ENCODE measurements around the gene RUNX1. TPM values are rescaled to one million over a fixed set of nuclear protein-coding genes. Genes with fewer than 3 reads are reported as not detected.

RUNX1 gene
- total RNA-seq, 1 donor from 2014 or later: 0.51 TPM

DNA sequence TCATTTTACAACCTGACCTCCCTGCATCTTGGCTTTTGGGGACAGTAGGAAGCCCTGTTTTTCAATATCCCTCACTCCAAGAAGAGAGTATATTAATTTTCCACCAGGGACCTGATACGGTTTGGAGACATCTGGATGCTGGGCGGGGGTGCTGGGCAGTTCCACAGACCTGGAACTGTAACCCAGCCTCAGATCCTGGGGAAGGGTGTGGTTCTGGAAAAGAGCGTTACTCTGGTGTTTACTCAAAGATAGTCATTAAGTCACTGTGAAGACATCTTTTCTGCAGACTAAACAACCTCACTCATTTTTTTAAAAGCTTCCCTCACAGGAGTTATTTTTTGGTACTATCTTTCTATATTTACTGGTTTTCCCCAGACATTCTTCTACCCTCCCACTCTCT lies 190.5 kb downstream of the RUNX1 start:
- DNase-seq (ENCODE audit: low read depth in 2 of 2): no peak

DNA sequence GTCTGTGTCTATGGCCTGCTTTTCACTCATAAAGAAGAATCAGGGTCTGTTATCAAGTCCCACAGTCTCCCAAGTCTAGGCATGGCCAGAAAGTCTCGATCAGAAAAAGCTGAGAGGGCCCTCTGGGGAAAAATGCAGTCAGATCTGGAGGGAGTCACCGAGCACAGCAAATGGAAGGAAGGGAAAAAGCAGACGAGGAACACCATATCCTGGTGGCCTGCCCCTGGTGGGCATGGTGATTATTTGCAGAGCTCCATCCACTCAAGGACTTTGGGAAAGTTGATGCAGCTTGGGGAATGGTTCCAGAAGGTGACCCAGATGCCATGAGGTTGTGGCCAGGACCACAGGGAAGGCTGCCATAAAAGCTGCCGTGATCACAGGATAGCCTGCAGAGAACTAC lies 191.2 kb downstream of the RUNX1 start:
- no peak for DNase-seq (ENCODE audit: low read depth in 2 of 2)

DNA sequence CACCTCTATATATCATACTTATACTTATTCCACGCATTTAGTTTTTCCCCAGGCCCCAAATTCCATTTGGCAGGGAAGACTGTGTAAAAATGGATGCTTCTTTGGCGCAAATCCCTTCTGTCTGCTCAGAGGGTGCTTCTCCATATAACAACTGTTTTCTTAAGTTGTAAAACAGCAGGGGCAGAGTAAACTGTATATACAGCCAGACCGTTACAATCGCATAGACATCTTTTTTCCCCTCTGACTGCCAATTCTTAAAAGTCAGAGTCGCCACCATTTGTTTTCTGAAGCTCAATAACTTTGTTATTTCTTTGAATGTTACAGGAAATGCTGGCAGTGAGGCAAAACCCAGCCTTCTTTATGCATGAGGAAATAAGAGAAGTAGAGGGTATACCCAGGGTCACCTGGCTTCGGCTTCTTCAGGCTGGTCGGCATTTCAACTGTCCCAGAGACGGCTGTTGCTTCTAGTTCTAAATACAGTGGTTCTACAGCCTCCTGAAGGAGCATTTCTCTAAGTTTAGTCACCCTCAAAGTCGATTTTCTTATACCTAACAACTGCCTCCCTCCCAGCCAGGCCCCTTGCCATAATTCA lies 191.9 kb downstream of the RUNX1 start:
- peak in 1 of 2 donors; percentile 23 for DNase-seq (ENCODE audit: low read depth in 2 of 2)

DNA sequence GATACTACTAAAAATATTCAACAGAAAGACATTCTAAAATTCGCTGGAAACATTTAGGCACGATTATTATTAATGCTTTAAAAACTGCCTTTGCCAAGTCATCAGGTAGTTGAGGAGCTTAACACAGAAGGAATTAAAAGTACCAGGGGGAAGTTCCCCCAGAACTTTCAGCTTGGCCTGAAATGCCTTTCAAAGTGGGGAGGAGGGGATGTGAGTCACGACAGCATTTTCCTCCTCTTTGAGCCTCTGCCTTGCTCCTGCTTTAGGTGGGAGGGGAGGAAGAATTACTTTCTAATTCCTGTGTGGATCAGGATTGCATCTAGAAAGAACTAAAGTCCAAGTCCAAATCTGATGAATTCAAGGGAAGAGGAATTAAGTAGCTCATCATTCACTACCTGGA lies 196.7 kb downstream of the RUNX1 start:
- peak in 1 of 2 donors; percentile 49 for DNase-seq (ENCODE audit: low read depth in 2 of 2)

DNA sequence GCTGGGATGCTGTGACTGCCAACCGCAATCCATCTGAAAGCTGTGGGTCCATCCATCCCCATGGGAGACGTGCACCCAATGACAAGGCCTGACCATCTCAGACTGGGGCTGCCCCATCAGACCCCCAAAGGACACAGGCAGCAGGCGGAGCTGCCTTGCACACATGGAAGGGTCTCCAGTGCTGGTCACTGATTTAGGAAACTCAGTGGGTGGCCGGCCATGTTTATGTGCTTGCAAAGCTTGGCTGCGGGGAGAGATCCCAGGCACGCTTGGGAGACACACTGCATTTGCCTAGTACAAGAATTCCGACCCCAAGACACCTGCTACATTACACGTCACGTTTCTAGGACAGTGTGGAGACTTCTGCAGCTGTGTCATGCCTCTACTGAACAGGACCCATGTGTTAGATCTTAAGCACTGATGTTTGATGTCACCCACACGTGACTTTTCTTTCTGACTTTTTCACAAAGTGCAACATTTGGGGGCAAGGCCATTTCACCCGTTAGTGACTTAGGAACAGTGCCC lies 198.9 kb downstream of the RUNX1 start:
- no peak for DNase-seq (ENCODE audit: low read depth in 2 of 2)

DNA sequence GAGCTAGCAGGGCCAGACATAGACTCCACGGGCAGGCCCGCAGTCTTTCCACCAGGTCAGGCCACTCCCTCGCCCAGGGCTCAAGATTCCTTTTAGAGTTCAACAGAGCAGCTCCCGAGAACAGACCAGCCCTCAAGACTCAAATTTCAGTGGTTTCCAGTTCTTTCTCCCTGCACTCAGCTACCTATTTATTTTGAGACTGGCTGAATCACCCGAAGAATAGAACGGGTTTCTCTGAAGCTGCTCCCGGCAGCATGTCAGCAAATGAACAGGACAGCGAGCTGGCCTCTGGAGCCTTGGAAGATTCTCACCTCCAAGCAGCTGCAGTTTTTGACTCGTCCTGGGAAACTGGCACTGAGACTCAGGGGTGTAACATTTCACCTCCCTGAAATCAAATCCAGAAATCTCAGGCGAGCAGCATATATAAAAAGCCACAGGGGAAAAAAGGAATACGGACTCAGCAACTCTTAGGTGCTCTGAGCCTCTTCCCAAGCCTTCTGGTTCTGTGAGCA lies 202.4 kb downstream of the RUNX1 start:
- peak in 1 of 2 donors; percentile 15 for DNase-seq (ENCODE audit: low read depth in 2 of 2)

DNA sequence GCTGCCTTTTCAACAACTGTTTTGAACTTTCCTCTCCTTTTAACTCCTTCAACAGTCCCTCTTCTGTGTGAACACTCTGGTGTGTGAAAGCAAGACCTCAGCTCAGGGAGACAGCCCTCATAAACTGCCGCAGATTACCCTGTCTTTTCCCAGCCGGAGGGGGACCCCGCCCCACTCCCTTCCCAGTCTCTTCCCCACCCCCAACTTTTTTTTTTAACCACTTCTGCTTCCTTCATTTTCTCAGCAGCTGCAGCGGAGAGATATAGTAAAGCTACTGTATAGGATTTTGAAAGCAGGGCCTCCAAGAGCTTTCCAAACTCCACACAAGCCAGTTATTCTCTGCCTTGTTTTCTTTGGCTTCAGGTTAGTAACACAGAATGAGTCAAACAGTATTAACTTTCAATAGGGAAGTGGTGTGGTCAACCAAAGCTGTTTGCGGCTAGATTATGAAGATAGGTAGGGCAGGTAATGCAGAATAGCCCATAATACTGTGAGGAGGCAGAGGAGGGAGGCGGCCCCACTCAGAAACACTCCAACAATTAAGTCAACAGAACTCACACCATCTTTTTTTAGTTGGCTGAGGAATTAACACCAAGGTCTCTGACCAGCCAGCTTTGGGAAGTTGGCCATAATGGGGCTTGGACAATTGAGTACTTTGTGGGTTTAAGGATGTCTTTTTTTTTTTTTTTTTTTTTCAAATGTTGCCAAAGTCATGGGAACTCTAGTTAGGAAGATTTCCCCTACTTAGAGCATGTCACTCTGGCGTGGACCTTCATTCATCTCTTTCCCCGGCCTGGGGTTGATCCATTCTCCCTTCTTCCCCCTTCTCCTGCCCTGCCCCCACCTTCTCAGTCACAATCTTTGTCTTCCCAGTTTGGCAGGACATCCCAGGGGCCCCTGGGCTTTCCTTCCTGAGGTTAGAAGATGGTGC lies 203.3 kb downstream of the RUNX1 start:
- DNase-seq (ENCODE audit: low read depth in 2 of 2): peak; percentile 36 to 81

DNA sequence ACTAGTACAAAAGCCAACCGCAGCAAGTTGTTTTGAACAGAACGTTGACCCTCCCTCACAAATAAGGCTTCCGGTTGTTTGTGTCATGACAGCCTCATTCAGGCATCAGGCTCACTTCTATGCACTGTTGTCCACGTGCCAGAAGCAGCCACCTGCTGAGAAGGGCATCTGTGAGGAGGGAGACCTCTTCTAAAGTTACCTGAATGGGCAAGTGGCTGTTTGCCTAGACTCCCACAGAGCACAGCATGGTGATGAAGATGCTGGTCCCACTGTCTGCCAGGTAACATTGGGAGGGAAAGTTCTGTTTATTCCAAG lies 204.2 kb downstream of the RUNX1 start:
- no peak for DNase-seq (ENCODE audit: low read depth in 2 of 2)

DNA sequence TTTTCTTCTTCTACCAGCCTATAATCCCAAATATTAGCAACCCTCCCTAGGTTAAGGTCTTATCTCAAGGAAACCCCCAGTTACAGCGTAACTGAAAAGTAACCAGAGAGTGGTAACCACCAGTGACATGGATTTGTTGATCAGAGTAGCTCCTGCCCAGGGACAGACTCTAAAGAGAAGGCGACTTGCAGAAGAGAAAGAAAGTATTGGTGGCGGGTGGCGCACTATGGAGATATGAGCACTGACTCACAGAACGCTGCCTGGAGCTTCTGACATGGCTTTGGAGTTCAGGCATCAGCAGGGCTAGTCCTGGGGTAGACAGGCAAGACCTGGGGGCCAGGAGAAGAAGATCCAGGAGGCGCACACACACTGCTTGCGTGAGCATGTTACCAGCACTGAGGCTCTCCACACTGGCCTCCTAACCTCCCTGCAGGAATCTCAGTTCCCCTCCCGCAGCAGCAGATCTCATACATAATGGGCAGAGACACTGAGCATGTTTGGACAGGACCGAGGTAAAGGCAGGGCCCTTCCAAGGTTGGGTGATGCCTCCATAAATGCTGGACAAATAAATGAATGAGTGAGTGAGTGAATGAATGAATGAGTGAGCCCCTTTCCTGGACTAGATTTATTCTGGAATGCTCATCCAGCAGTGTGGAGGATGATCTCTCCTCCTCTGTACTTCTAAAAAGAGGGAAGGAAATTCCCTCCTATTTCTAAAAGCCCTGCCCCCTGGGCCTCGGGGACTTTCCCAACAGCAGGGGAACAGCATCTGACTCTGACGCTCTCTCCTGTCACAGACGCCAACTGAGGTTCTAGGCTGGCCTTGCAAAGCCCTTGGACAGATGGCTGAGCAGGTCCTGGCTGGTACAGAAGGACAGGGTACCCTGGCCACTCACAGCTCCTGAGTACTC lies 204.8 kb downstream of the RUNX1 start:
- DNase-seq (ENCODE audit: low read depth in 2 of 2): peak; percentile 20 to 51

DNA sequence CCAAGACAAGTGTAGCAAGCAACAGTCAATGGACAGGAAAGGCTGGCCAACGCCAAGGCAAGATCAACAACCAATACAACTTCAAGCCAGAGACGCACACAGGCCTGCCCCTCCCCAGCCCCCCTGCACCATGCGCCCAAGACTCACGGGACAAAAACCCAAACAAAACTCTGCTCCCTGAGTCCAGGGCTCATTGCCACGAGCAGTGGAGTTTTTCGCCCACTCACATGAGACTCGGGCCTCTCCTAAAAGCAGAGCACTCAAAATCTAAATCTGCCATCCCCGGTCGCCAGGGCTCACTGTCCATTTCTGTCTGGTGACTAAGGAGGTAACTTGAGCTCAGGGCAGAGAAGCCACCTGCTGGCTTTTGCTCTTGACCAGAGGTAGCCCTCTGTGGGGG lies 205.5 kb downstream of the RUNX1 start:
- DNase-seq (ENCODE audit: low read depth in 2 of 2): no peak

DNA sequence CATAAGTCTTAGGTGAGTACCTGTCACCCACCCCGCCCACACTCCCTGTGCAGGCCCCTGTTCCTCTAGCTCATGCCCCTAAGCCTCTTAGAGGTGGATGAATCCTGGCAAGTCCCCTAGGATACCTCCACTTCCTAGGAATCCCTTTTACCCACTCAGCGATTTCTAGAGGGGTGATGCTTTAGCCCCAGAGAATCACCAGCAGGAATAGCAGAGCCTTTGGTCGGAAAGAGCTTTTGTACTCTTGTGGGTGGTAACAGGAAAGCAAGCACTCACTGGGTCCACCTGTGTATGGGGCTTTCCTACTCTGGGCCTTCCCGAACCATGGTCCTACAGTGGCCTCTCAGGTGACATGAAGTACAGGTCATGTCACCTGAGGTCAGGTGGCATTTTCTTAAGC lies 207.9 kb downstream of the RUNX1 start:
- DNase-seq (ENCODE audit: low read depth in 2 of 2): no peak

DNA sequence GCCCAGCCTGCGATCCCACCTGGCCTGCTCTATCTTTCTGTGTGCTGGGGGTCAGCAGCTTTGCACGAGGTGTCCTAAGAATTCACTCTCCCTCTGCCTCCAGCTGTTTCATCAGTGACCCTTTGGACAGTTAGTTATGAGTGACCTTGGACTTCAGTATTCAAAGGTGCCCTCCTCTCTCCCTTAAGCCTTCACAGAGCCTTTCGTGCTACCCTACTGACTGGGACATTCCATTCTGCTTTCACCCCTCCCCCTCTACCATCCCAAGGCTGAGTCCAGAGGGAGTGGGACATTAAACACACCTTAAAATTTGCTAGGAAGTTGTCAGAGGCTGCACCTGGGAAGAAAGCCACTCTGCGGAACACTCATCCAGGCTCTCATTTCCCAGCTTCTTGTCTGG lies 208.4 kb downstream of the RUNX1 start:
- no peak for DNase-seq (ENCODE audit: low read depth in 2 of 2)

DNA sequence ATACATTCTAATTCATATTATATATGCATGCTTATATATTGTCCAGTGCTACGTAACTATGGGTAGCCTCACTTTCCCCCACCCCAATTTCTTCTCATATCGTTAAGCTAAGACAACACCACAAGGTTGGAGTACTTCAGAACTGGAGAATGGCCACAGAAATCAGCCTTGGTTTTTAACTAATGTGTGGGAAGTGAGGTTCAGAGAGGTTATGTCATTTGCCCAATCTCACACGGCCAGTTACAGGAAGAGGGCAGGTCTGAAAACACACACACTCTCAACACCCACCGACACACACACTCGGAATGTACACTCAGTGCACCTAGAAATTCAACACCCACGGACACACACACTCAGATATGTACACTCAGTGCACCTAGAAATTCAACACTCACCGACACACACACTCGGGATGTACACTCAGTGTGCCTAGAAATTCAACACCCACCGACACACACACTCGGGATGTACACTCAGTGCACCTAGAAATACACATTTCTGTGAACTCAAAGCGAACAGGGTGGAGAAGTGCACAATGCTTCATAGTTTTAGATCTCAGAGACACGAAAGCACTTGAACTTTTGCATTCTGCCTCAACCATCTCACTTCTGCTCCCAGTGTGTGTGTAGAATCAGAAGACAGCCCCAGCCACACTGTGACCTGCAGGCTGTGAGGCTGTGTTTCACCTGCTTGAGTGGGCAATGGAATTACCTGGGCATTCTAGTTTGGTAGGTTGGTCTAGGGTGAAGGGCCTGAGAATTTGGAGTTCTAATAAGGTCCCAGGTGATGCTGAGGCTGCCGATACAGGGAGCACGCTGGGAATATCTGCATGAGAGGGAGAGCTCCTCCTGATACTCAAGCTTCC lies 209.9 kb downstream of the RUNX1 start:
- DNase-seq (ENCODE audit: low read depth in 2 of 2): no peak

DNA sequence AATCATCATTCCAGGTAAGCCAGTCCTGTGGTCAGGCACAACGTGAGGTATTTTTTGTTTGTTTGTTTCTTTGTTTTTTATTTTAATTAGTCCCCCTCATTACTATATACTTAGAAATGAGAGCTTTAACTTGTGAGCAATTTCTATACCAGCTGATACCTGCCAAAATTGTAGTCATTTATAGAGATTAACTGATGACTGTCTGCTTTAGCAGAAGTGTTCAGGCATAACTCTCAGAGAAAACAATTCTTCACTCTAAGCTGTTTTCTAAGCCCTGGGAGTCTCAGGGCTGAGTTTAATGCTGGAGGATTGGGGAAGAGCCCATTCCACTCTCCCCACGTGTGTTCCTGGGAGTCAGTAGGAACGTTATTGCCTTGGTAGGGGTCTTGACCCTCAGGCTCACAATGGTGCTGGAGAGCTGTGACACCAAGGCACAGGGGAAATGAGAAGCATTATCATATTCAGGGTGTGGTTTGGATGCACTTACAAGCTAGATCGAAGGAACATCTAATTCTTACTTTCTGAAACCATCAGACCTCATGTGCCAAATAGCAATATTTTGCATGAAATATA lies 212.1 kb downstream of the RUNX1 start:
- no peak for DNase-seq (ENCODE audit: low read depth in 2 of 2)

DNA sequence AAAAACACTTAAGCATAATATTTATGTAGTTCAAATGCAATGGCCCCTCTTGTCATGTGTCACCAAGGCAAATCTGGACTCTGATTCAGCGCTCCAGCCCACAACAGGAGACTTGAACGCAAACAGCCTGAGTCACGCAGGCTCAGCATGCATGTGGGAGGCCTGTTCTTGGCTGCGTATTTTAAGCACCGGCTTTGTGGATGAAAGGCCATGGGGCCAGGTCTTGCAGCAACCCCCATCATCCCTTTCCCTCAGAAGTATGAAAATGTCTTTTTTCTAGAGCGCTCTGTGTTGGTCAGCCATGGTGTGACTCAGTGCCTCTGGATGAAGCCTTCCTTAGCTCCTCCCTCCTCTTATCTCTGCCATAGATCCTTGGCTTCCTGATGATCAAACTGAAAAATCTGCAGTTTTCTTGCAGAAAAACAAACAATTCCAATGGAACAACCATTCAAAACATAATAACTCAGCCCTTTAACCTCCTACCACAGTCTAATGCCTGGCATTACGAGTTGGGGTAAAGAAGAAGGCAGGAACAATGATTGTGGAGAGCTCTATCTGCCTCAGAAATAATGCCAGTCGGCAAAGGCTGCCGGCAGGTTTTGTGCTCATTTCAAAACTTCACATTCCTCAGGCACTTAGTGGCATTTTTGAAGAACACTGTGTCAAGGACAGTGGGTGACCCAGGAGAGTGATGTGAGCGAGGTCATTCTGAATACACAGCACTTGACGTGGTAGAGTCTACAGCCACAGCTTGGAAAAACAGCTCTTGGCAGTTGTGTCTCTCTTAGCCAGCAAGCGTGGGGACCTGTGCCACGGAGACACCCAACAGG lies 212.8 kb downstream of the RUNX1 start:
- DNase-seq (ENCODE audit: low read depth in 2 of 2): peak in 1 of 2 donors; percentile 96

DNA sequence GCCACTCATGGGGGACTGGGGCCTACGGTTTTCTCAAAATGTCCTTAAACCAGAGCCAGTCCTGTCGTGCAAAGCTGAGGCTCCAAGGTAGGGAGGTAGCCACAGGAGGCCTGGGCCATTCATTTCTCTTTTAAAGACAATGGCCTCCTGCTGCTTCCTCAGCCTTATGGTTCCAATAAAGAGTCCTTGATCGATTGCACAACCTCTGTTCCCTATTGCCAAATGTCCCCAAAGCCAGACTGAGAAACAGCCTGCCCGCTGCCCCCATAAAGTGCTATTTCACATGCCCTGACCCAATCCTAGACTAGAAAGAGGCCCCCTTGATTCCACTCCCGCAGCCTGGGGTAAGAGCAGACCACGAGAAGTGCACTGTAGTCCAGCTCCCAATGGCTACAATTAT lies 213.6 kb downstream of the RUNX1 start:
- no peak for DNase-seq (ENCODE audit: low read depth in 2 of 2)

DNA sequence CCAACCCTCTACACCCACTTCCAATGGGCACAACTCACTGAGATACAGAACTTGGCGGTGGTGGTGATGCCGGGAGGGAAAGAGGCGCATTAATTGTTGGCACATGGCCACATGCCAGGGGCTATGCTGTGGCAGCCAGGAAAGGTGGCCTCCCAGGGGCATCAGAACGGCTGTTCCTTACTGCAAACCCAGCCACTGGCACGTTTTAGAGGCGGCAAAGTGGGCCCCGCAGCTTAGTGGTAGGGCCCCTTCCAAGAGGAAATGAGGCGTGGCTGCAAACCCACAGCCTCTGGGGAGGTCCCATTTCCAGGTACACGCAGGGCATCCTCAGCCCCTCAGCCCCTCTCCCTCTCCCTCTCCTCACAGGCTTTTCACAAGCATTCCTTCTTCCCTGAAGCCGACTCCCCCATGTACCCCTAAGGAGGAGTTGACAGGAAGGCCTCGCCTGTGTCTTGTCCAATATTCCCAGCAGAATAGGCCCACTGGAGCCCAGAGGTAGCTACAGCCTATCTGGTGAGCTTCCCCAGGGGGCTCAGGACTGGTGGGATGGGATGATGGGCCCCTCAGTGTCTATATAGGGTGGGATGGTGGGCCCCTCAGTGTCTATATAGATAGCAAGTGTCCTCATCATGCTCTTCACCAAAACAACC lies 214.1 kb downstream of the RUNX1 start:
- no peak for DNase-seq (ENCODE audit: low read depth in 2 of 2)

DNA sequence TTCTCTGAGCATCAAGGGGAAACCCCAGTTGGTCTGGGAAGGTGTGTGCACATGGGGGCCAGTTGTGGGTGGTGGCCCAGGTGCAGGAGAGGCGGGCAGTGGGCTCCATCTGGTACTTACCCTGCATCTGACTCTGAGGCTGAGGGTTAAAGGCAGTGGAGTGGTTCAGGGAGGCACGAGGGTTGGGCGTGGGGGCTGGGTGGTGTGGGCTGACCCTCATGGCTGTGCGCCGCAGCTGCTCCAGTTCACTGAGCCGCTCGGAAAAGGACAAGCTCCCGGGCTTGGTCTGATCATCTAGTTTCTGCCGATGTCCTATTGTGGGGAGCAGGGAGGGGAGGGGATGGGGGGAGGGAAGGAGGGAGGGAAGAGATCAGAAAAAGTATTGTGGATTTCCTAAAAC lies 214.8 kb downstream of the RUNX1 start:
- DNase-seq (ENCODE audit: low read depth in 2 of 2): no peak

DNA sequence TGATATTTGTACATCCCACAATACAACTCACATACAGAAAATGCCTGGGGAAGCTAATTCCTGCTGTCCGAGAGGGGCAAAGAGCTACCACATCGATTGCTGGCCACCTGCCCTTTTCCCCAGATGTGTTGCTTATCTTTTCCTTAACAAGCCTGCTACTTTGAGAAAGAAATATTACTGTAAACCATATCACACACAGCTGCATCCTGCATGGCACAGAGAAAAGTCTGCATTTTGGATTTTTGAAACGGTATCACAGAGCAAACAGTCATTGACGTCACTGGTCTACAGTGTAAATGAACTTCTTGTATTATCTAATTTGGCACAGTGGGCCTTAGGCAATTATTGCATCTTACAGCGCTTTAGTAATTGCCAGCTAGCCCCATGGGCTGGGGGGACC lies 215.6 kb downstream of the RUNX1 start:
- DNase-seq (ENCODE audit: low read depth in 2 of 2): no peak

Data from dermis microvascular lymphatic vessel endothelial cell (primary cell).